CD4-positive, alpha-beta T cell (primary cell): ENCODE data around the gene AXIN1. TPM values are rescaled to one million over a fixed set of nuclear protein-coding genes. Genes with fewer than 3 reads are reported as not detected.

Experiments
- ATAC-seq: fragments of 200-7000 bp; cut with Tn5 transposase; one replicate; pipeline ENCODE4 v1.10.0; 2022; ENCODE audit warnings: mild to moderate bottlenecking; ENCODE audit not compliant: poor library complexity
- CTCF ChIA-PET: fragments of 350-600 bp; sonication (Branson Sonifier 250); formaldehyde crosslinking; loops from one replicate; lab custom pipeline; 2021; ENCODE audit warnings: antibody characterized with exemption, inconsistent platforms; lab: Charles Lee
- POLR2A ChIA-PET: fragments of 350-600 bp; sonication (Branson Sonifier 250); formaldehyde crosslinking; loops from one replicate; lab custom pipeline; 2021; ENCODE audit warnings: antibody characterized with exemption, inconsistent platforms; lab: Charles Lee
- DNase-seq, 14 experiments: peaks; one replicate each; pipeline ENCODE4 v3.0.0-alpha.2; 2013 to 2020; ENCODE audit warnings: mixed read lengths in 2 of 14
- H3K27ac ChIP-seq, 2 donors: one replicate each; pipeline versions ENCODE4 v1.5.1 to v1.7.0; 2013; ENCODE audit warnings: low read length in 2 of 2, low read depth in 1 of 2, mild to moderate bottlenecking in 1 of 2
- H3K27me3 ChIP-seq, 2 experiments: 1 replicate in 1 of 2; 2 replicates in 1 of 2; pipeline versions ENCODE4 v1.6.1 to v1.7.0; 2013; ENCODE audit warnings: low read length in 2 of 2, control low read depth in 1 of 2, mild to moderate bottlenecking in 1 of 2, moderate library complexity in 1 of 2; ENCODE audit not compliant: insufficient read depth in 2 of 2, control insufficient read depth in 1 of 2
- H3K36me3 ChIP-seq: one replicate; pipeline ENCODE4 v1.6.1; 2013; ENCODE audit warnings: low read length, control low read depth; ENCODE audit not compliant: insufficient read depth
- H3K4me1 ChIP-seq: one replicate; pipeline ENCODE4 v1.6.1; 2013; ENCODE audit warnings: low read length, control low read depth; ENCODE audit not compliant: insufficient read depth
- H3K4me3 ChIP-seq: one replicate; pipeline ENCODE4 v1.5.1; 2013; ENCODE audit warnings: mild to moderate bottlenecking, low read length, moderate library complexity
- H3K9me3 ChIP-seq, 2 experiments: 1 replicate in 1 of 2; 2 replicates in 1 of 2; pipeline versions ENCODE4 v1.6.1 to v1.7.0; 2013; ENCODE audit warnings: low read length in 2 of 2, mild to moderate bottlenecking in 2 of 2, control low read depth in 1 of 2, moderate library complexity in 1 of 2; ENCODE audit not compliant: control insufficient read depth in 1 of 2, insufficient read depth in 1 of 2
- H3K27ac Mint-ChIP-seq: one replicate; pipeline ENCODE4 v1.8.0; 2020; ENCODE audit warnings: mixed read lengths
- H3K27me3 Mint-ChIP-seq: one replicate; pipeline ENCODE4 v1.8.0; 2021; ENCODE audit warnings: mixed read lengths
- H3K36me3 Mint-ChIP-seq: one replicate; pipeline ENCODE4 v1.8.0; 2021; ENCODE audit warnings: low read depth, mixed read lengths
- H3K4me1 Mint-ChIP-seq: one replicate; pipeline ENCODE4 v1.8.0; 2021; ENCODE audit warnings: low read depth, mixed read lengths
- H3K4me3 Mint-ChIP-seq: one replicate; pipeline ENCODE4 v1.8.0; 2020; ENCODE audit warnings: mild to moderate bottlenecking, mixed read lengths
- H3K9me3 Mint-ChIP-seq: one replicate; pipeline ENCODE4 v1.8.0; 2020; ENCODE audit warnings: mixed read lengths
- CTCF ChIP-seq: fragments of 200-600 bp; IDR thresholded peaks from one replicate; pipeline ENCODE4 v1.8.0; 2022; ENCODE audit warnings: antibody characterized with exemption, mild to moderate bottlenecking
- intact Hi-C, 2 experiments: fragments of 100-400 bp; cut with DNase I in 1 of 2; cut with micrococcal nuclease in 1 of 2; formaldehyde crosslinking; loops; one replicate each; pipeline versions ENCODE4 v1.15.1 to v1.9.0; 2023 to 2025; cut with DNase I, micrococcal nuclease
- total RNA-seq, 174 experiments: library from RNA in 2 of 174; stranded (reverse) in 2 of 174; gene quantifications; one replicate each; pipeline ENCODE4 v1.2.3 and lab custom pipeline; 2021 to 2026

AXIN1 gene
- total RNA-seq, 2 experiments from 2014 or later = 24.7 to 26.3 TPM

DNA sequence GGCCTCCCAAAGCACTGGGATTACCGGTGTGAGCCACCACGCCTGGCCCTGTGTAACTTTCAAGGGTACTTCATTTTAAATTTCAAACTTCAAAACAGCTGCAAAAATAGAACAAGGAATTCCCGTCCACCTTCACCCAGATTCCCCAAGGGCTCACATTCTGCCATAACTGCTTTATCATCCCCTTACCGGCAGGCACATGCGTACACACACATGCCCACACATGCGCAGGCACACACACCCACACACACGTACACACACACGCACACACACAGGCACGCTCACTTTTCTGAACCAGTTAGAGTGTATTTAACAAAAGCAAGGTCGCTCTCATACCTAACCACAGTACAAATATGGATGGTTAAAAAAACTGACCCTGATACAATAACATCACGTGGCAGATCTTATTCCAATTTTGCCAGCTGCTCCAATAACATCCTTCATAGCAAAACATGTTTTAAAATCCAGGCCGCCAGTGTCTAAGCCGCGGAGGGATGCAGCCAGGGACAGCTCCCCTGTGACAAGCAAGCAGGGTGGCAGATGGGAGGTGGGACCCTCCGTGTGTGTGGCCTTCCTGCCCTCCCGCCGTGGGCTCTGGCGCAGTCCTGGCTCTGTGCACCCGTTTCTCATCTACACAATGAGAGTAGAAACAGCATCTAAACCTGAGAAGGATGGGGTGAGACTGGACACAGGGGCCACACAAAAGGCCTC is 46.5 kb downstream of the AXIN1 start:
- no peaks in the 10 kb centered on the region for H3K9me3 Mint-ChIP-seq
- Histone ChIP-seq H3K4me1 (peaks cover 11% of the 10 kb centered on the region), H3K36me3 (peaks cover 71% of the 10 kb centered on the region), H3K9me3 (no peaks in the 10 kb centered on the region), H3K27me3 (no peaks in the 10 kb centered on the region), H3K27ac (no peak overlapping the region), H3K4me3 (no peak overlapping the region)
- DNase-seq (no peak), ATAC-seq (no peak)
- no peak for TF ChIP-seq CTCF
- no peaks in the 10 kb centered on the region for H3K27me3 Mint-ChIP-seq
- peaks cover 41% of the 10 kb centered on the region for H3K36me3 Mint-ChIP-seq
- H3K4me3 Mint-ChIP-seq = no peak overlapping the region
- H3K27ac Mint-ChIP-seq = no peak overlapping the region
- H3K4me1 Mint-ChIP-seq = peaks cover 7% of the 10 kb centered on the region
- intact Hi-C loops = no loop called here
- CTCF ChIA-PET = interaction anchor here (1.3 kb wide), 1 partner anchor 56 kb away, joined by 4 read pairs; no protein-coding TSS in a partner anchor
- POLR2A ChIA-PET = no interaction called here

- Mint-ChIP-seq H3K27ac (no peak overlapping the region), H3K9me3 (no peaks in the 10 kb centered on the region), H3K36me3 (peaks cover 39% of the 10 kb centered on the region), H3K4me1 (no peaks in the 10 kb centered on the region), H3K4me3 (no peak overlapping the region), H3K27me3 (no peaks in the 10 kb centered on the region)
- H3K27ac ChIP-seq = no peak overlapping the region
- intact Hi-C loops = no loop called here
- no peak for TF ChIP-seq CTCF
- H3K27me3 ChIP-seq = no peaks in the 10 kb centered on the region
- H3K36me3 ChIP-seq = peaks cover 60% of the 10 kb centered on the region
- no peaks in the 10 kb centered on the region for H3K9me3 ChIP-seq
- peak in 3 of 14 experiments; percentile 33 to 58 (median 52) for DNase-seq
- ATAC-seq = peak; percentile 60
- no peak overlapping the region for H3K4me3 ChIP-seq
- CTCF ChIA-PET = no interaction called here
- POLR2A ChIA-PET = no interaction called here
- H3K4me1 ChIP-seq = no peaks in the 10 kb centered on the region
These were observed 48.6 kb downstream of the AXIN1 start for GRCh38 chr16:303760-304505.

- H3K36me3 ChIP-seq = peaks cover 57% of the 10 kb centered on the region
- POLR2A ChIA-PET = no interaction called here
- no peaks in the 10 kb centered on the region for H3K27me3 Mint-ChIP-seq
These were observed 50.6 kb downstream of the AXIN1 start for GRCh38 chr16:301950-302349.

More at GRCh38 chr16:301950-302349, 50.6 kb downstream of the AXIN1 start:
- Mint-ChIP-seq H3K27ac (no peak overlapping the region), H3K4me3 (no peak overlapping the region), H3K9me3 (no peaks in the 10 kb centered on the region), H3K36me3 (peaks cover 33% of the 10 kb centered on the region), H3K4me1 (no peaks in the 10 kb centered on the region)
- ATAC-seq = no peak
- Histone ChIP-seq H3K27ac (no peak overlapping the region), H3K27me3 (no peaks in the 10 kb centered on the region), H3K4me1 (no peaks in the 10 kb centered on the region), H3K9me3 (no peaks in the 10 kb centered on the region), H3K4me3 (no peak overlapping the region)
- intact Hi-C loops = no loop called here
- CTCF ChIA-PET = no interaction called here
- TF ChIP-seq CTCF = no peak
- DNase-seq = no peak
